ENCODE data around the gene SGCA.

DNA sequence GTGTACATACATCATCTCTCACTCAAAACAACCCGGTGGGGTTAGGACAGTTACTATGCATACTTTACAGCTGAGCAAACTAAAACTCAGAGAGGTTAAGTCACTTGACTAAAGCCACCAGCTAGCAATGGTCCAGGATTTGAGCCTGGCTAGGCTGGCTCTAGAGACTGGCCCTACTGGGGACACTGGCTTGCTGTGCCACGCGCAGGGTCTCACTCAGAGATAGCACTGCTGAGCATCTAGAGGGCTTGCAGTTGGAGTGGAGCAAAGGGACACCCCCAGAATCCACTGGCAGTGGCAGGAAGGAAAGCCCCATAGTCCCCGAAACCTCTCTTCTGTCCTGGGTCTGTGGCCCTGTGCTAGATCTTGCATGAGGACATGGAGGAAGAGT, 47.0 kb upstream of the SGCA start:
- no peak for TF ChIP-seq POLR2A (IDR thresholded peaks at IDR 0.05; ENCODE audit: low read depth)
- TF ChIP-seq, protein P1, sequence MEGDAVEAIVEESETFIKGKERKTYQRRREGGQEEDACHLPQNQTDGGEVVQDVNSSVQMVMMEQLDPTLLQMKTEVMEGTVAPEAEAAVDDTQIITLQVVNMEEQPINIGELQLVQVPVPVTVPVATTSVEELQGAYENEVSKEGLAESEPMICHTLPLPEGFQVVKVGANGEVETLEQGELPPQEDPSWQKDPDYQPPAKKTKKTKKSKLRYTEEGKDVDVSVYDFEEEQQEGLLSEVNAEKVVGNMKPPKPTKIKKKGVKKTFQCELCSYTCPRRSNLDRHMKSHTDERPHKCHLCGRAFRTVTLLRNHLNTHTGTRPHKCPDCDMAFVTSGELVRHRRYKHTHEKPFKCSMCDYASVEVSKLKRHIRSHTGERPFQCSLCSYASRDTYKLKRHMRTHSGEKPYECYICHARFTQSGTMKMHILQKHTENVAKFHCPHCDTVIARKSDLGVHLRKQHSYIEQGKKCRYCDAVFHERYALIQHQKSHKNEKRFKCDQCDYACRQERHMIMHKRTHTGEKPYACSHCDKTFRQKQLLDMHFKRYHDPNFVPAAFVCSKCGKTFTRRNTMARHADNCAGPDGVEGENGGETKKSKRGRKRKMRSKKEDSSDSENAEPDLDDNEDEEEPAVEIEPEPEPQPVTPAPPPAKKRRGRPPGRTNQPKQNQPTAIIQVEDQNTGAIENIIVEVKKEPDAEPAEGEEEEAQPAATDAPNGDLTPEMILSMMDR (IDR thresholded peaks at IDR 0.05) = no peak
- TF ChIP-seq POLR2AphosphoS5 (IDR thresholded peaks at IDR 0.05) = no peak

Data from esophagus muscularis mucosa (tissue), 3 donors.